Spleen (tissue), 11 donors: ENCODE data around the gene RAB11B. TPM values are rescaled to one million over a fixed set of nuclear protein-coding genes. Genes with fewer than 3 reads are reported as not detected.

Experiments used
- DNase-seq: peaks from one replicate; pipeline ENCODE4 v3.0.0-alpha.2; 2020
- H3K27ac ChIP-seq, 8 donors: fragments of 200-600 bp; sonication (generic) in 7 of 8; 1 replicate in 4 of 8; 2 replicates in 4 of 8; pipeline versions ENCODE4 v1.5.0 to v1.8.0; 2016 to 2021; ENCODE audit warnings: inconsistent platforms in 4 of 8, mild to moderate bottlenecking in 4 of 8, moderate library complexity in 1 of 8
- H3K27me3 ChIP-seq, 7 donors: fragments of 200-600 bp; sonication (generic) in 6 of 7; replicated peaks in 1 of 7; 1 replicate in 4 of 7; 2 replicates in 3 of 7; pipeline versions ENCODE4 v1.5.0 to v1.8.0; 2016 to 2021; ENCODE audit warnings: inconsistent platforms in 3 of 7, mild to moderate bottlenecking in 1 of 7
- H3K36me3 ChIP-seq, 6 donors: fragments of 200-600 bp; sonication (generic) in 5 of 6; 1 replicate in 4 of 6; 2 replicates in 2 of 6; pipeline versions ENCODE4 v1.5.0 to v1.8.0; 2016 to 2021; ENCODE audit warnings: inconsistent platforms in 2 of 6
- H3K4me1 ChIP-seq, 6 donors: fragments of 200-600 bp; sonication (generic) in 5 of 6; 1 replicate in 3 of 6; 2 replicates in 3 of 6; pipeline versions ENCODE4 v1.5.0 to v1.8.0; 2016 to 2021; ENCODE audit warnings: inconsistent platforms in 3 of 6
- H3K4me3 ChIP-seq, 8 donors: fragments of 200-600 bp; sonication (generic) in 7 of 8; 1 replicate in 4 of 8; 2 replicates in 4 of 8; pipeline versions ENCODE4 v1.5.0 to v1.8.0; 2016 to 2021; ENCODE audit warnings: inconsistent platforms in 4 of 8, mild to moderate bottlenecking in 4 of 8, moderate library complexity in 2 of 8
- H3K9me3 ChIP-seq, 8 donors: fragments of 200-600 bp; sonication (generic) in 7 of 8; 1 replicate in 4 of 8; 2 replicates in 4 of 8; pipeline versions ENCODE4 v1.5.0 to v1.8.0; 2016 to 2021; ENCODE audit warnings: inconsistent platforms in 4 of 8
- CTCF ChIP-seq, 11 experiments: fragments of 200-600 bp in 7 of 11; fragments of 450-650 bp in 4 of 11; sonication (generic) in 4 of 11; IDR thresholded peaks in 8 of 11; conservative IDR thresholded peaks in 3 of 11; 1 replicate in 7 of 11; 2 replicates in 4 of 11; pipeline versions ENCODE4 v1.4.0 to v1.8.0; 2016 to 2021; ENCODE audit warnings: antibody characterized with exemption in 11 of 11, inconsistent platforms in 4 of 11, mild to moderate bottlenecking in 1 of 11
- POLR2A ChIP-seq, 3 donors: fragments of 450-650 bp; IDR thresholded peaks; one replicate each; pipeline ENCODE4 v1.5.1; 2017; ENCODE audit warnings: antibody characterized with exemption in 3 of 3, mild to moderate bottlenecking in 1 of 3
- POLR2AphosphoS5 ChIP-seq, 3 donors: sonication (generic); formaldehyde crosslinking; IDR thresholded peaks; one replicate each; pipeline ENCODE4 v1.5.1; 2017; ENCODE audit warnings: antibody characterized with exemption in 3 of 3
- WGBS, 5 donors: extraction: QIAGEN DNeasy Blood & Tissue Kit in 3 of 5; methylation state at CpG; one replicate each; pipeline versions ENCODE4 v1.1.5 to v1.1.7; 2013 to 2018; 5-methylcytosine and 5-hydroxymethylcytosine counted together
- intact Hi-C: fragments of 100-400 bp; cut with DNase I; formaldehyde crosslinking; loops from one replicate; pipeline ENCODE4 v1.15.0; 2023; ENCODE audit warnings: low total_unique reads
- polyA plus RNA-seq, 3 donors: library from polyadenylated mRNA; stranded (reverse); fragments of 200-250 nt; gene quantifications; one replicate each; pipeline ENCODE4 v1.2.1, GENCODE V29; 2013
- total RNA-seq, 7 donors: library from RNA; depleted of rRNA in 3 of 7; stranded (reverse); fragments of >200 nt in 3 of 7; fragmentation: NEBNext Ultra II Directional in 4 of 7; extraction: Animal tissue kit (Norgen Biotek cat#: 25700) in 4 of 7; gene quantifications; one replicate each; pipeline versions ENCODE4 v1.1.0 to v1.2.1, GENCODE V29; 2016 to 2021
- donor health status: healthy with polysubstance abuse.
- donor health status: DM: no; HTN: no; CAD: no; lungs with moderate emphysema.
- donor health status: DM: no; HTN: no; CAD: no.
- donor health status: Bipolar disorder and iron deficiency.
- donor health status: healthy.
- donor health status: DM: no; HTN: no; CAD: no.
- donor health status: DM: yes; HTN: yes; CAD: no.

RAB11B gene
- total and polyA plus RNA-seq, 10 donors: 42.0 to 114 (median 84.7) TPM

DNA sequence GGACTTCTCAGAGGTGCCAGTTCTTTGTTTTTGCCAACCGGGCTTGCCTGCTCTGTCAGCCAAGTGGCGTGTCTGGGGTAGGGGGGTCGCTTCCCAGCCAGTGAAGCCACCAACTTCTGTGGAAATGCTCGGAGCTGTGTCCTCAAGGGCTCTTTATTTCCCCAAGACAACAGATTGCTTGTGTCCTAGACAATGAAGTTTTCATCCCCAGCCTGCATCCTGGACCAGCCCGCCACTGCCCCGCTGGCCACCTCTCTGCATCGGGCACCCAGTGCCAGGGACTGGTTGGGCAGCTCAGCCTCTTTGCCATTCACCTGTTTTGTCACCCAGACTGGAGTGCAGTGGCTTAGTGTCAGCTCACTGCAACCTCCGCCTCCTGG lies 3.7 kb downstream of the RAB11B start:
- Histone ChIP-seq H3K4me3 (no peak overlapping the region), H3K27ac (peak overlapping the region in 6 of 8 donors; percentile 39 to 100 (median 100)), H3K9me3 (no peaks in the 10 kb centered on the region), H3K4me1 (peaks cover 34 to 92% (median 79%) of the 10 kb centered on the region in 6 donors), H3K36me3 (peaks cover 0 to 50% (median 0%) of the 10 kb centered on the region in 6 donors), H3K27me3 (no peaks in the 10 kb centered on the region)
- 89 to 97% (median 93%) methylated on average over 8 of the region's 8 CpGs for WGBS, 5 donors
- TF ChIP-seq POLR2A (IDR thresholded peaks at IDR 0.05) (no peak), CTCF (IDR thresholded peaks at IDR 0.05 in 8 of 11, conservative IDR thresholded peaks at IDR 0.05 in 3 of 11) (no peak), POLR2AphosphoS5 (IDR thresholded peaks at IDR 0.05) (no peak)
- intact Hi-C loops: no loop called here
- DNase-seq: no peak

- intact Hi-C loops: no loop called here
- Histone ChIP-seq H3K36me3 (peaks cover 0 to 68% (median 12%) of the 10 kb centered on the region in 6 donors), H3K4me3 (no peak overlapping the region), H3K27me3 (no peaks in the 10 kb centered on the region), H3K9me3 (no peaks in the 10 kb centered on the region), H3K27ac (peak overlapping the region in 7 of 8 donors; percentile 13 to 100 (median 64)), H3K4me1 (peaks cover 34 to 91% (median 71%) of the 10 kb centered on the region in 6 donors)
- DNase-seq: no peak
- TF ChIP-seq POLR2A (IDR thresholded peaks at IDR 0.05): no peak
- no peak for TF ChIP-seq POLR2AphosphoS5 (IDR thresholded peaks at IDR 0.05)
- no peak for TF ChIP-seq CTCF (IDR thresholded peaks at IDR 0.05 in 8 of 11, conservative IDR thresholded peaks at IDR 0.05 in 3 of 11)
- 87 to 96% (median 89%) methylated on average over 10 to 14 of the region's 14 CpGs for WGBS, 5 donors
These were observed 5.5 kb downstream of the RAB11B start for GRCh38 chr19:8395621-8396082.

- no peak for TF ChIP-seq POLR2A (IDR thresholded peaks at IDR 0.05)
- TF ChIP-seq CTCF (IDR thresholded peaks at IDR 0.05 in 8 of 11, conservative IDR thresholded peaks at IDR 0.05 in 3 of 11): no peak
- Histone ChIP-seq H3K27me3 (no peaks in the 10 kb centered on the region), H3K27ac (peak overlapping the region in 4 of 8 donors; percentile 27 to 100 (median 64)), H3K9me3 (no peaks in the 10 kb centered on the region), H3K4me1 (peaks cover 30 to 86% (median 67%) of the 10 kb centered on the region in 6 donors), H3K4me3 (no peak overlapping the region), H3K36me3 (peaks cover 0 to 73% (median 15%) of the 10 kb centered on the region in 6 donors)
- DNase-seq: no peak
- intact Hi-C loops: no loop called here
- 90 to 93% (median 92%) methylated on average over 7 of the region's 7 CpGs for WGBS, 5 donors
These were observed 6.0 kb downstream of the RAB11B start for GRCh38 chr19:8396185-8396562.

GRCh38 chr19:8396563-8397203 lies 6.5 kb downstream of the RAB11B start:
- Histone ChIP-seq H3K27me3 (no peaks in the 10 kb centered on the region), H3K4me1 (peaks cover 25 to 81% (median 62%) of the 10 kb centered on the region in 6 donors), H3K9me3 (no peaks in the 10 kb centered on the region), H3K36me3 (peaks cover 0 to 79% (median 16%) of the 10 kb centered on the region in 6 donors), H3K27ac (peak overlapping the region in 3 of 8 donors; percentile 14 to 99 (median 28)), H3K4me3 (no peak overlapping the region)
- TF ChIP-seq CTCF (IDR thresholded peaks at IDR 0.05 in 8 of 11, conservative IDR thresholded peaks at IDR 0.05 in 3 of 11) (peak; percentile 14 to 70 (median 59)), POLR2AphosphoS5 (IDR thresholded peaks at IDR 0.05) (peak in 2 of 3 donors; percentile 52 to 55), POLR2A (IDR thresholded peaks at IDR 0.05) (no peak)
- WGBS, 5 donors: 51 to 66% (median 53%) methylated on average over 21 to 22 of the region's 22 CpGs
- peak; percentile 87 for DNase-seq
- intact Hi-C loops: no loop called here
